Fibroblast of the aortic adventitia (primary cell): ENCODE data around the gene PFKFB3. TPM values are rescaled to one million over a fixed set of nuclear protein-coding genes. Genes with fewer than 3 reads are reported as not detected.

Experiments
- DNase-seq: peaks from one replicate; pipeline ENCODE4 v3.0.0-alpha.2; 2010; ENCODE audit warnings: low read depth
- H3K4me3 ChIP-seq: 2 replicates; pipeline ENCODE4 v1.5.1; 2011; ENCODE audit warnings: low read depth, mild to moderate bottlenecking, control low read depth, low read length, moderate library complexity
- CTCF ChIP-seq: IDR thresholded peaks from 2 replicates; pipeline ENCODE4 v1.5.1; 2011; ENCODE audit warnings: mild to moderate bottlenecking, low read length, control low read depth, inconsistent platforms; ENCODE audit not compliant: insufficient read depth
- total RNA-seq: library from RNA; depleted of rRNA; stranded (reverse); fragments of >200 nt; gene quantifications from 2 replicates; pipeline ENCODE4 v1.2.3, GENCODE V29; 2012; ENCODE audit warnings: low replicate concordance

Gene PFKFB3
- 9.4 and 23.0 TPM in 2 replicates for total RNA-seq

- TF ChIP-seq CTCF, result peak; percentile 64
- peak within 1 kb of the TSS; percentile 86 for H3K4me3 ChIP-seq
- DNase-seq, result peak; percentile 93
Measured at GRCh38 chr10:6202684-6203330, at the start of gene PFKFB3. TSS of gene PFKFB3 (plus strand) at chr10:6202932. CDS start at chr10:6203261, 329 bp downstream.

GRCh38 chr10:6153845-6154244 lies 48.9 kb upstream of the PFKFB3 start:
- no peak for DNase-seq
- H3K4me3 ChIP-seq, result no peak overlapping the region
- TF ChIP-seq CTCF, result no peak

DNA sequence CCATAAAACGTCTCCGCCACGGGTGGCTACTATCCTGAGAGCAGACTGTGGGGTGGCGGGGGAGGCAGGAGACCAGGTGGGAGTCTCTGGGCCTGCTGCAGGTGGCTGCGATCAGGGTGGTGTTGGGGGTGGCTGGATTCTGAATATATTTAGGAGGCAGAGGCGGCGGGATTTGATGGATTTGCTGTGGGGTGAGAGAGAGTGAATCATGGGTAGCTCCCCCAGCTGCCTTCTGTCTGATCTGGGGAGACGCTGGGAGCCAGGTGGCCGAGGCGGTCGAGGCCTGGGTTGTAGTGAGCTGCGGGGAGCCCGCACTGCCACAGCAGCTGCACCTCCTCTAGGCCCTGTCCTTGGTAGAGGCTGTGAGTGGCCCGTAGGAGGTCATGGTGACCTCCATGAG lies 48.2 kb upstream of the PFKFB3 start:
- no peak for DNase-seq
- H3K4me3 ChIP-seq, result no peak overlapping the region
- no peak for TF ChIP-seq CTCF

GRCh38 chr10:6158276-6158675 lies 44.5 kb upstream of the PFKFB3 start:
- H3K4me3 ChIP-seq, result no peak overlapping the region
- TF ChIP-seq CTCF, result no peak
- DNase-seq, result no peak

- H3K4me3 ChIP-seq, result no peak overlapping the region
- TF ChIP-seq CTCF, result no peak
- DNase-seq, result peak; percentile 21
Measured at GRCh38 chr10:6161921-6162320, 40.8 kb upstream of the PFKFB3 start.

DNA sequence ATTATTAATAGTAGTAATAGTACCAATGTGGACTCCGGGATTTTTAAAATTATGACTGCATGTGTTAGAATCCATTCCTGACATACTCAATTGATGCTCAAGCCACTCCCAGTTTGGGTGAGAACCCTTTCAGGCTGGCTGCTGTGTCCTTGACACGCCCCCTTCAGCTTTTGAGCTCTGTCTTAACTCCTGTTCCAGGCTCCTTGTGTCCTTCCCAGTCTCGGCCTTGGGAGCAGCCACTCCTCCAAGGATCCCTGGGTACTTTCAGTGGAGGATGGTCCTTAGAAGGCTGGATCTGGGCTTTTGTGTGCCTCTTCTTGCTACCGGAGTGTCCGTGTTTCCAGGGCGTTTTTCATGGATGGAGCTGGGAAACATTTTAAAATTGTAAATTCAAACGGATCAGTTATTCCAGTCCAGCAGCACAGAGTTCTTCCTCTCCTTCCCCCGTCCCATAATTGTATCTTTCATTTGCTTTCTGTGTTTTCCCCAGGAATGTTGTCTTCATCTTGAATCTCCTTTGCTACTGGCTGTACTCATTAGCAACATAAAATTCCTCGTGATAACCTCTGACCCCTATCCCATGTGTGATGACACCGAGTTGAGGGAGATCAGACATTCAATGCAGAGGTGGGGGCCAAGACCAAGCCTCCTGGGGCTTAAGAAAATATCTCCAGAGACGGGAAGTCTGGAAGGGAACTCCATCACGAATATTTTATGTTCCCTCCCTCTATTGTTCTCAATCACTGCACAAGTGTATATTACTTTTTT lies 40.0 kb upstream of the PFKFB3 start:
- TF ChIP-seq CTCF, result no peak
- no peak overlapping the region for H3K4me3 ChIP-seq
- peak; percentile 23 for DNase-seq
